ENCODE data around the gene ELMOD1. TPM values are rescaled to one million over a fixed set of nuclear protein-coding genes. Genes with fewer than 3 reads are reported as not detected.
A peak's percentile ranks its signal among the peaks of the same experiment; 100 is the strongest.

Gene ELMOD1
- total RNA-seq, 1 donor from 2014 or later, result 3.2 TPM

- no peak for DNase-seq
These were observed 7.2 kb upstream of the ELMOD1 start for GRCh38 chr11:107583629-107584195.

GRCh38 chr11:107587306-107587979 is 3.5 kb upstream of the ELMOD1 start:
- peak; percentile 33 for DNase-seq

- DNase-seq, result peak; percentile 24
These were observed 657 bp downstream of the ELMOD1 start for GRCh38 chr11:107591378-107592230.

GRCh38 chr11:107592231-107592590 is 1.3 kb downstream of the ELMOD1 start:
- DNase-seq, result peak; percentile 16

- peak; percentile 29 for DNase-seq
These were observed 1.9 kb downstream of the ELMOD1 start for GRCh38 chr11:107592813-107593212.

GRCh38 chr11:107593951-107594350 is 3.0 kb downstream of the ELMOD1 start:
- DNase-seq, result peak; percentile 14

GRCh38 chr11:107594736-107595135 is 3.8 kb downstream of the ELMOD1 start:
- DNase-seq, result no peak

- peak; percentile 10 for DNase-seq
These were observed 7.5 kb downstream of the ELMOD1 start for GRCh38 chr11:107598225-107599139.

- no peak for DNase-seq
These were observed 14.4 kb downstream of the ELMOD1 start for GRCh38 chr11:107605061-107606006.

- DNase-seq, result no peak
These were observed 15.2 kb downstream of the ELMOD1 start for GRCh38 chr11:107606141-107606540.

- no peak for DNase-seq
These were observed 17.9 kb downstream of the ELMOD1 start for GRCh38 chr11:107608809-107609208.

- DNase-seq, result no peak
These were observed 18.7 kb downstream of the ELMOD1 start for GRCh38 chr11:107609400-107610218.

GRCh38 chr11:107612445-107612844 is 21.5 kb downstream of the ELMOD1 start:
- DNase-seq, result no peak

GRCh38 chr11:107619926-107620325 is 29.0 kb downstream of the ELMOD1 start:
- no peak for DNase-seq

GRCh38 chr11:107621081-107621480 is 30.1 kb downstream of the ELMOD1 start:
- DNase-seq, result no peak

- DNase-seq, result no peak
These were observed 32.2 kb downstream of the ELMOD1 start for GRCh38 chr11:107623183-107623582.

- no peak for DNase-seq
These were observed 34.2 kb downstream of the ELMOD1 start for GRCh38 chr11:107624983-107625684.

- DNase-seq, result no peak
These were observed 34.7 kb downstream of the ELMOD1 start for GRCh38 chr11:107625685-107625989.

GRCh38 chr11:107631043-107631442 is 40.1 kb downstream of the ELMOD1 start:
- no peak for DNase-seq

- DNase-seq, result no peak
These were observed 41.0 kb downstream of the ELMOD1 start for GRCh38 chr11:107631931-107632330.
